Stimulated activated CD8-positive, alpha-beta memory T cell treated with anti-CD3 and anti-CD28 coated beads, Interleukin-12 subunit alpha, Interleukin-12 subunit beta, amount 100 ng/mL, for 4 hours (primary cell): ENCODE measurements around the gene DDX19B.
"Not testable (repeated sequence)": the region's sequence is repeated elsewhere in the genome, so short reads cannot be mapped to it uniquely, and the experiment has no call there.

Source experiments
- DNase-seq: peaks from one replicate; pipeline ENCODE4 v3.0.0-alpha.2; 2020; ENCODE audit warnings: low read depth

The DDX19B gene

DNA sequence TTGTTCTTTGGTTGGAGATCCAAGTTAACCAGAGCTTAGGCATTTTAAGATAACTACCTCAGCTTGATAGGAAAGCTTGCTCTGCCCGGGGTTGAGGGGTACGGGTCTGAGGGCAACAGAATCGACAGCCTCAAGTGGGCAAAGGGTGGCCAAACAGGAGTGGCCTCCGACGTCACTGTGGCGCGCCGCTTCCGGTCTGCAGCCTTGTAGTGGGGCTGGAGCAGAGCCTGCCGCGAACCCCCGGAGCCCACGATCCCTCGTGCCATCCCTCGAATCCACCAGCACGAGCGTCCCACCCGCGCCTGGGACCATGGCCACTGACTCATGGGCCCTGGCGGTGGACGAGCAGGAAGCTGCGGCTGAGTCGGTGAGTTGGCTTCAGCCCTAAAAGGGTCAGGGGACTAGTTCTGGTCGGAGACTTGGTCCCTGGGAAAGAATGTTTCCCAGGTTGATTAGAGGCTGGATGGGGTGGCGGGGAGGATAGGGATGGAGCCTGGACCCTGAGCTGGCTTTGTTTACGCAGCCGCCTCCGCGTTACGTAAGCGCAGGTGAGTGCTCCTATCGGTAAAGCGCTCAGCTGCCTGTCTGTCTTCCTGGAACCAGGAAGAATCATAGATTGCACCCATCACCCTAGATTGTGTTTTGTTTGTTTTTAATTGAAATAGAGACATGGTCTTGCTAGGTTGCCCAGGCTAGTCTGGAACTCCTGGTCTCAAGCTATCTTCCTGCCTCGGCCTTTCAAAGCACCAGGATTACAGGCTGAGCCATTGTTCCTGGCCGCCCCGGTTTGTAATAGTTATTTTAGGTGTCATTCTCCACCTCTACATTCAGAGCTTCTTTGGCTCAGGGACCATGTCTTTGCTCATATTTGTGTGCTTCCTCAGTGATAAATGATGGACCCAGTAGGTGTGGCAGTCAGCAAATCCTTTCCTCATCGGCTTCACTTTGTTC lies at the start of gene DDX19B:
Gene DDX19B (plus strand): TSS at position 199 of the 951 bp plus-strand sequence. CDS start 112 bp downstream, at position 311.
- DNase-seq, result peak; percentile 32

DNA sequence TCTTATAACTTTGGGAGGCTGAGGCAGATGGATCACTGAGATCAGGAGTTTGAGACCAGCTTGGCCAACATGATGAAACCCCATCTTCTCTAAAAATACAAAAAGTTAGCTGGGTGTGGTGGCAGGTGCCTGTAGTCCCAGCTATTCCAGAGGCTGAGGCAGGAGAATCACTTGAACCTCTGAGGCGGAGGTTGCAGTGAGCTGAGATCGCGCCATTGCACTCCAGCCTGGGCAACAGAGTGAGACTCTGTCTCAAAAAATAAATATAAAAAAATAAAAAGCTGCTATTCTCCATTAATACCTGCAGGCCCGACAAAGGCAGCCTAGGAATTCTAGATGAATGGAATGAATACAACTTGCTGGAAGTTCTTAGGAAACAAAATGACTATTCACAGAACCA lies 49.3 kb upstream of the DDX19B start:
- not testable (repeated sequence) for DNase-seq

DNA sequence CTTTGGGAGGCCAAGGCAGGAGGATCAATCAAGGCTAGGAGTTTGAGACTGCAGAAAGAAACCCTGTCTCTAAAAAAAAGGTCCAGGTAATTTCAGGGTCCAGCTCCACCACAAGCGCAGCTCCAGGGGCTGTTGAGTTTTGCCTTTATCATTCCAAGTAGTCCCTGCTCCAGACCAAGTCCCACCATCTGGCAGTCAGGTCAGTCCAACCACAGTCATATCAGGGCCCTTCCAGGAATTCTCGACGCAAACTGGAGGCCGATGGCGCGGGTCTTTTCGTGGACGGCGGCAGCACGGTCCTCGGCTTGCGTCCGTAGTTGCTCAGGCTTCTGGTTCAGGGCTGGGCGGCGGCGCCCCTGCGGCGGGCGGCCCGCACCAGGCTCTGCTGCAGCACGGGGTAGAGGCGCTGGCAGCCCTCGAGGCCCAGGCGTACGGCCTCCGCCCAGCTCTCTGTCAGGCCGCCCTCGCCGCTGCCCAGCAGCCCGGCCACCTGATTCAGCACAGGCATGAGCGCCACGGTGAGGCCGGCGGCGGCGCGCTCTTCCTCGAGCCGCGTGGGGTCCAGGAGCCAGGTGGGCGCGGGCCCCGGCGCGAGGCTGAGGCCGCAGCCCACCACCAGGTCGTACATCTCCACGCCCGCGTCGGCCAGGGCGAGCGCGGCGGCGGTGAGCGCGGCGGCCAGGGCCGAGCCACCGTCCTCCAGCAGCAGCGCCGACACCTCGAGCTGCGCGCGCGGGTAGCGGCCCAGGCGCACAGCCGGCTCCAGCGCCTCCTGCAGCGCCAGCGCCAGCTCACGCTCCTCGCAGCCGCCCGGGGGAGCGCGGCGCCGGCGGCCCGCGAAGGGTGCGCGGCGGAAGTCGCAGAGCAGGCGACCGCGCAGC lies 48.0 kb upstream of the DDX19B start:
- peak; percentile 17 for DNase-seq

DNA sequence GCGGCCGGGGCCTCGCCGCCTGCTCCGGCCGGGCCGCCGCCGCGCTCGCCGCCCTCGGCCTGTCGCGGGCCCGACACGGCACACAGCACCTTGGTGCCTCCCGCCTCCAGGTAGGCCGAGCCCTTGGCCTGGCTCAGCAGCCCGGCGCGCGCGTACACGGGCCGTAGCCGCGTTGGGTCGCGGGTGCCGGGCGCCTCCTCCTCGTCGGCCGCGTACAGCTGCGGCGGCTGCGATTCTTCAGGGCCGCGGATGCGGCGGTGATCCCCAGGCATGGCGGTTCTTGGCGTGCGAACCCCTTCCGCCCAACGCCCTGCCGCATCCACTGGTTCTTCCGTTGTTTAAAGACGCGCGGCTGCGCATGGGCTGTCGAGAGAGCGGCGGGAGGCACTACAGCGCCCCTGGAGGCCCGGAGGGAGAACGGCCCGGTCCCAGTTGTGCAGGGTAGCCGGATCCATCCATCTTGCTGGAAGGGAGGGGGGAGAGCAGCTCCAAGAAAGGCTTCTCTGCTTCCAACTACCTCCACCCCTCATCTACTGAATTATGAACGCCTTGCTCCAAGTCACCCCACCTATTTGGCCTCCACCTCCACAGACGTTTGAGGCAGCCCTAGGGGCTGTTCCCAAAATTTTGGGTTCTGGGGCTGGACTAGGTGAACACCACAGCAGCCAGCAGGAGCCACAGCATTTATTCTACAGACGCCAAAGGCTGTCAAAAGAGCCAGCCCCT lies 47.2 kb upstream of the DDX19B start, which contains the start of gene EXOSC6:
Gene EXOSC6 (minus strand): TSS at position 312 of the 726 bp plus-strand sequence. CDS start 40 bp downstream, at position 272.
- DNase-seq, result peak; percentile 87

DNA sequence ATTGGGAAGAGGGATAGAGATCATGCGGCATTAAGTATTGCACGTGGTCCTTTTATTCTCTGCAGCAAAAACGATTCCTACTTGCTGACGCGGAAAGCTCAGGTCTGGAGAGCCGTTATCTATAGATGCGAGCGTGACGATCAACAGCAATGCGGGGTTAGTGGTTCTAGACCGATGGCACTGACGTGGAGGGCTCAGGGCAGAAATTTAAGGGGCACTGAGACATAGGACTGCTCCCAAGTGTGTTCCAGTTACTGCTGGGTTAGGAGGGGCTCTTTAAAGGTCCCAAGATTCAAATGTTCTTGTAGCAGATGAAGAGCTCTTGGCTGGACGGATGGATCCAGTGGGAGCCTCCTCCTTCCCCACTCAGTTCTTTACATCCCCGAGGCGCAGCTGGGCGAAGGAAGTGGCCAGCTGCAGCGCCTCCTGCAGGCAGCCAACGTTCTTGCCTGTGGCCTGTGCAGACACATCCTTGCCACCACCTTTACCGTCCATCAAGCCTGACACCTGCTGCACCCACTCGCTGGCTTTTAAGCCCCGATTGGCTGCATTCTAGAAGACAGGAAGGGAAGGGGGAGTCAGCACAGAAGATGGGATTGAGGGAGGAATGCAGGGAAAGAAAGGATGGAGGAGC lies 46.5 kb upstream of the DDX19B start:
- no peak for DNase-seq

DNA sequence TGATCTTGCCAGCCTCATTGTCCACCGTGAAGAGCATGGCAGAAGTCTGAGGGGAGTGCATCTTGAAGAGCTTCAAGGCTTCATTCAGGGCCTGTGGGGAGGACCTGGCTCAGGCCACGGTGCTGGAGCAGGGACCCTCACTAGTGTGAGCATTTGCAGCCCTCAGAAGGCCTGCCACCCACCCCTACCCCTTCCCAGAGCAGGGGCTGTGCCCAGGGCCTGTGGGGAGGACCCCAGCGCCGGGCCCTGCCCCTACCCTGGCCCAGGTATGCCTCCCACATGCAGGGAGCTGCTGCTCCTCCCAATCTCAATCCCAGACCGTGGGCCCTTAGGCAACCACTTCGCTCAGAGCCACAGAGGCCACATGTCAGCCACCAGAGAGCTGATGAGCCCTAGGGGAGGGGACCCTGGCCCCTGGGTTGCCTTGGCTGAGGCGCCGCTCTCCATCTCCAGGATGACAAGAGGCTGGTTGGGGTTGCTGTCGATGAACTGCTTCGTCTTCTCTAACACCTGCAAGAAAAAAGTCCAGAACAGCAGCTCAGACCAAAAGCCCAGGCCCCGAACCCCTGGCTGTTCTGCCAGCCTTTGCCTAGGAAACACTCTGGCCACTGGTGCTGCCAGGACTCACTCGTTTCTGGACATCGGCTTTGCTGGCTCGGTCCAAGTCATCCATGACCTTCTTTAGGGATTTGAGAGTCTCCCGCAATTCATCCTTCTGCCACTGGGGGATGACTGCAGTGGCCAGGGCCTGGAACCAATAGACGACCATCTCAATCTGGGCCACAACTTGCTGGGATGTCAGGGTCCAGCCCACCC lies 45.5 kb upstream of the DDX19B start:
- DNase-seq, result no peak

DNA sequence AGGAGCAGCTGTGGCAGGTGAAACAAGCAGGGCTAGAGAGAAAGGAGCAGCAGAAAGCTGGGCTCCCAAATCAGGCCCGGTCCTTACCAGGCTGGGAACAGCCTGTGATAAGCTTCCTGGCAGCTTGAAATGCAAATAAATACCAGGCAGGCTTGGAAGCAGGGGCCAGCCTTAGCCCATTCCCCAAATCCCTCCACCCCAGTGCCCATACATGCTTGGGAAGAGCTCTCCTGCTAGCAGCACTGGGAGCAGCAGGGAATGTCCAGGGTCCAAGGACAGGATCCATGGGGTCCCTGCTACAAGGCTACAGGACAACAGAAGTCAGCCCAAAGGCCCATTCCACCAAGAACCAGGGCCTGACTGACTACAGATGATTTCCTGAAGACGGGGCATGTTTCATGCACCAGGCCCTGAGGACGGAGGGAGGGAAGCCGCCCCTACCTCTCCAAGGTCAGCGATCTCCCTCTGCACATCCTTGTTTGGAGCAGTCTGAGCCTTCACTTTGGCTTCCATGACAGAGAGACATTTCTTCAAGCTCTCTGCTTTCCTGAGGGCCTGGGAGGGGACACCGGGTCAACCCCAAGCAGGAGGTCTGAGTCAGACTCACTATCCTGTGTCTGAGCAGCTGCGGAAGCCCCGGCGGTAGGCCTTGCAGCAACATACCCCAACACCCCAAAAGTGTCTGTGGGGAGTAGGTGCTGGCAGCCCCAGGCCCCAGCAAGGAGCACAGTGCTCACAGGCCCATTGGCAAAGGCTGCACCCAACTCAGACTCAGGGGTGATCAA lies 44.6 kb upstream of the DDX19B start:
- DNase-seq, result no peak

DNA sequence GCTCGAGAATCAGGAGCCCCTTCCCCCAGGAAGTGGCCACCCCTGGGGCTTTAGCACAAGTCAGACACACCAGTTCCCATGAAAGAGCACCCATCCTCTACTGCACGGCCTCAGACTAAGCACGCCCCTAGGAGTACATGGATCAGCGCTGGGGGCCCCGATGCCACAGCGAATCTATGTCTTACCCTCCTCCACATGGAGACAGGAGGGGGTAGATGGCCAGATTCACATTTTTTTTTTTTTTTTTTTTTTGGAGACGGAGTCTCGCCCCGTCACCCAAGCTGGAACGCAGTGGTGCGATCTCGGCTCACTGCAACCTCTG lies 44.1 kb upstream of the DDX19B start:
- no peak for DNase-seq

DNA sequence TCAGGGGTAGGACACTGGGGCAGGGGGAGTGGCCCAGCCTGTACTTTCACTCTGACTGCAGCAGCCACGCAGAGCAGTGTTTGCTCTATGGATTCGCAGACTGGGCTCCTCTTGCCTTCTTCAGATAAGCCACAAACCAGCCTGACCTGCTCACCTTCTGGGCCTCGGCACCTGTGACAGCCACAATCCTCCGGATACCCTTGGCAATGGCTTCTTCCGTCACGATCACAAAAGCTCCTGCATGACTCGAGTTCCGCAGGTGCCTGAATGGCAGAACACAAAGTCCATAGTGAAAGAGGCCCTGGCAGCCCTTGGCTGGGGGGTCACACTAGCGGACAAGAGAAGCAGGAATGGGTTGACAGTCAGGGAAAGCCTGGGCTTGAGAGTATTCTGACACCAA lies 43.4 kb upstream of the DDX19B start:
- DNase-seq, result no peak

DNA sequence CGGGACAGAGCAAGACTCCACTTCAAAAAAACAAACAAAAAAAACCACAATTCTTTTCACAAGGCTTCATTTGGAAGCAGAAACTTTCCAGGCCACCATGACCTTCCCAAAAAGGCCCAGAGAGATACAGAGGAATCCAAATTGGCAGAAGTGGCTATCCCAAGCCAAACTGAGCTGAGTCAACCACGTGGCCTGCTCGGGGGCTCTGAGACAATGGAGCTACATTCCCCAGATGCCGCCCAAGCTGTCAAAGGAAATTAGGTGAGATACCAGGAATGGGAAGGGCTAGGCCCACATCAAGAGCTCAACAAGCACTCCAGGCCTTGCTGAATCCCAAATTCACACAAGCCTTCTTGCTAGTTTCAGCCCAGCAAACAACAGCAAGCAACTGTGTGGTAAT lies 41.6 kb upstream of the DDX19B start:
- DNase-seq, result no peak

DNA sequence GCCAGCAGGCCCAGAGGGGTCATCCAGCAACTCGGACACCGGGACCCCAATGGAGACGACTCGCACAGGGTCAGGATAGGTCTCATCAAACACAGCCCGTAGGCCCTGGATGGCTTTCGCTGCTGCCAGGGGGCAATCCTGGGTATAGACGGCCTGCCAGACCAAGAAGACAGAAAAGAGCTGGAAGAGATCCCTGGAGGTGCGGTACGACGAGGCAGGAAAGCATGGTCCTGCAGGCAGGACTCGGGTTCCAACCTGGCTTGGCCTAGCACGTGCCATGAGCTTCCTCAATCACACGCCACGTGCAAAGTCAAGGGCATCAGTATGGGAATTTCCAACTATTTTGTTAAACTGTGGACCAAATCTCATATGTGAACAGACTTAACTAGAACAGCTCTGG lies 40.9 kb upstream of the DDX19B start:
- no peak for DNase-seq

DNA sequence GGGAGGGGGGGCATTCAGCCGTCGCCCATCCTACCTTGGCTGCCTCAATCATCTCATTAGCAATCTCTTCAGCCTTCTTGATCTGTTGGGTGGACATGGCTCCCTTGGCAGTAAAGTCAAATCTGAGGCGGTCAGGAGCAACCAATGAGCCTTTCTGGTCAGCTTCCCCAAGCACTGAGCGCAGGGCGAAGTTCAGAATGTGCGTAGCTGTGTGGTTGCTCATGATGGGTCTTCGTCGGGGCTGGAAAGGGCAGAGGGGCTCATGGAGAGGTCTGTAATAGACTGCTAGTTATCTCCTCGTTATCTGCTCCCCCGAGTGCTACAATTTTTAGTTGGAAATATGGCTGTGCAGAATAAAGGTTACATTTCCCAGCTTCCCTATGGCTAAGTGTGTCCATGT lies 40.0 kb upstream of the DDX19B start:
- DNase-seq, result no peak

DNA sequence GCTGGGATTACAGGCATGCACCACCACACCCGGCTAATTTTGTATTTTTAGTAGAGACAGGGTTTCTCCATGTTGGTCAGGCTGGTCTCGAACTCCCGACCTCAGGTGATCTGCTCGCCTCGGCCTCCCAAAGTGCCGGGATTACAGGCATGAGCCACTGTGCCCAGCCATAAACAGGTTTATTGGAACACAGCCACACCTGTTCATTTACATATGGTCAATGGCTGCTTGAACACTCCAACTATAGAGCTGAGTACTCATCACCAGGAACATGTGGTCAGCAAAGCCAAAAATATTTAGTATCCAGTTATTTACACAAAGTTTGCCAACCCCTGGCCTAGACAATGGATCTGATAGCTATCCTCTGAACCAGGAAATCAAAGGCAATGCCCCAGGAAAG lies 39.1 kb upstream of the DDX19B start:
- DNase-seq, result not testable (repeated sequence)

DNA sequence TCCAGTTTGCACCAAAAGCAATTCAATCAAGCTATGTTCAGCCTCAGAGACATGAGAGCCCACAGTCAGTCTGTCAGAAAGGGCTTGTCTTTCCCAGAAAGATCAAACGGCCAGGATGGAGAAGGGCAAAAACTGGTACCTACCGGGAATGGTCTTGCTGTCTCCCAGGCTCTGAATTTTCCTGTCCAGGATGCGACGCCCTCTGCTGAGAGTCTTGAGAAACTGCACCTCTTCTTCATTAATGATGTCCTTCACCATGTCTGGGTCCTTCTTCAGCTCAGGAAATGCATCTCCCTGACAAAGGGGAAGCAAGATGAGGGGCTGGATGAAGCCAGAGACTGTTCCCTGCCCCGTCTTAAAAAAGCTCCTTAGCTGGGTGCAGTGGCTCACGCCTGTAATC lies 31.5 kb upstream of the DDX19B start:
- DNase-seq, result no peak

DNA sequence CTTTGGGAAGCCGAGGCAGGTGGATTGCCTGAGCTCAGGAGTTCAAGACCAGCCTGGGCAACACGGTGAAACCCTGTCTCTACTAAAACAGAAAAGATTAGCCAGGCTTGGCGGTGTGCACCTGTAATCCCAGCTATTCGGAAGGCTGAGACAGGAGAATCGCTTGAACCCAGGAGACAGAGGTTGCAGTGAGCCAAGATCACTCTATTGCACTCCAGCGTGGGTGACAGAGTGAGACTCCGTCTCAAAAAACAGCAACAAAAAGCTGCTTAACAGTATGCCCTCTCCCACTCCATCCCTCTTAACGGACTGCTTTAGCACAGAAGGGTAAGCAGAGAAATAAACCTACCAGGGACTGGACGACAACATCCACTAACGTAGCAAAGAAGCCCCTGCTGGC lies 31.1 kb upstream of the DDX19B start:
- not testable (repeated sequence) for DNase-seq

DNA sequence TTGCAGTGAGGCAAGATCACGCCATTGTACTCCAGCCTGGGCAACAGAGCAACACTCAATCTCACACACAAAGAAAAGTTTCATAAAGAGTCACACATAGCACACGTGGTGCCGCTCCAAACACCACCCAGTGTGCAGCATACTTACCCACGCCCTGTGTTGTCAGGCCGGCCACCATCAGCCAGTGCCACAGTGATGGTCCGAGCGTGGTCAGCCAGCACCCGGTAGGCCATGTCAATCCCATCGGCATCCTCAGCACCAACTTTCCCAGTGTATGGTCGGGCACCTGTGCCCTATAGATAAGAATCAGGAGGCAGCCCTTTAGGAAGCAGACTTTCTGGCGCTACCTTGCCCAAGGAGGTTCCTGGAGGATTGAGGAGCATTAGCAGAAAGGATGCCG lies 29.5 kb upstream of the DDX19B start:
- no peak for DNase-seq

DNA sequence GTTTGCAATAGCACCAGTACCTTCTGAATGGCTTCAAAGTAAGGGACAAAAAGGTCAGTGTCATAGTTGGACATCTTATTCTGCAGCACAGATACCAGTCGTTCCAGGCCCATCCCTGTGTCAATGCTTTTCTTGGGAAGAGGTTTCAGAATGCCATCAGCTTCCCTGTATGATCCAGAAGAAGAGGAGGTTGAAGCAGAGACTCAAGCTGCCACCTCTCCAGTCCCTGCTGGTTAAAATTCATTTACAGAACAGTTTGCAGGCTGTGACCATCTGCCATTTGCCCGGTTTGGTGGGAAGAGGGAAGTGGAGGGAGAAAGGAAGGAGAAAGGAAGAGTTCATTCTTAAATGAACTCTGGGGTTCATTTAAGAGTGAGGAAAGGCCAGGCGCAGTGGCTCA lies 28.8 kb upstream of the DDX19B start:
- DNase-seq, result no peak

DNA sequence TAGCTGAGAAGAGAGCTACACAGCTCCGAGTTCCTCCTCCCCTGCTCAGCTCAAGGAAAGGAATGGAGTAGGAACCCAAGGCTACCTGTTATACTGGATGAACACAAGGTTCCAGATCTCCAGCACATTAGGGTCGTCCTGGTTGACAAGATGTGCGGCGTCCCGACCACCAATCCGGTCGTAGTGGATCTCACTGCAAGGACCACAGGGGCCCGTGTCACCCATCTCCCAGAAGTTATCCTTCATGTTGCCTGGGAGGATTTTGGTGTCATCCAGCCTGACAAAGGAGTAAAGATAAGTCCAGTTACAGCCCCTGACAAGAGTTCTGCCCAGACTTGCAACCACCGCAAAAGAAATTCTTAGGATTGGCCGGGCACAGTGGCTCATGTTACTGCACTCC lies 27.3 kb upstream of the DDX19B start:
- no peak for DNase-seq

DNA sequence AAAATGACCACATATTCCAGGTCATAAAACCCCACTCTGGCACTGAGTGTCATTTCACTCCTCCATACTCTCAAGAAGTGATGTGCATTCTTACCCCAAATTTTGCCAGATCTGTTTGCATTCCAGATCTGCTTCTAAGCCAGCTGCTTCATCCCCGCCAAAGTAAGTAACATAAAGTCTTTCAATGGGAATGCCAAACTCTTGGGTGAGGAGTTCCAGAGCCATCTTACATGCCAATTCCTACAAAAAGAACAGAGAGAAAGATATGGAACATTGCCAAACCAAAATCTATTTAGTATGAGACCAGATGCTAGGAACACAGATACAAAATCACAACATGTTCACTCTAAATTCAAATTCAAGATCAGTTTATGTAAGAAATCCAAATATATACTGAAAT lies 22.6 kb upstream of the DDX19B start:
- no peak for DNase-seq
